Measurements from ENCODE around the gene SF3B6. TPM values are rescaled to one million over a fixed set of nuclear protein-coding genes. Genes with fewer than 3 reads are reported as not detected.
A peak's percentile ranks its signal among the peaks of the same experiment; 100 is the strongest.

The SF3B6 gene
- total RNA-seq, 1 experiment from 2014 or later: 117 TPM

- TF ChIP-seq, protein P1, sequence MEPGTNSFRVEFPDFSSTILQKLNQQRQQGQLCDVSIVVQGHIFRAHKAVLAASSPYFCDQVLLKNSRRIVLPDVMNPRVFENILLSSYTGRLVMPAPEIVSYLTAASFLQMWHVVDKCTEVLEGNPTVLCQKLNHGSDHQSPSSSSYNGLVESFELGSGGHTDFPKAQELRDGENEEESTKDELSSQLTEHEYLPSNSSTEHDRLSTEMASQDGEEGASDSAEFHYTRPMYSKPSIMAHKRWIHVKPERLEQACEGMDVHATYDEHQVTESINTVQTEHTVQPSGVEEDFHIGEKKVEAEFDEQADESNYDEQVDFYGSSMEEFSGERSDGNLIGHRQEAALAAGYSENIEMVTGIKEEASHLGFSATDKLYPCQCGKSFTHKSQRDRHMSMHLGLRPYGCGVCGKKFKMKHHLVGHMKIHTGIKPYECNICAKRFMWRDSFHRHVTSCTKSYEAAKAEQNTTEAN (CRISPR knock-in tag; IDR thresholded peaks at IDR 0.05): no peak
- TF ChIP-seq, protein P2, sequence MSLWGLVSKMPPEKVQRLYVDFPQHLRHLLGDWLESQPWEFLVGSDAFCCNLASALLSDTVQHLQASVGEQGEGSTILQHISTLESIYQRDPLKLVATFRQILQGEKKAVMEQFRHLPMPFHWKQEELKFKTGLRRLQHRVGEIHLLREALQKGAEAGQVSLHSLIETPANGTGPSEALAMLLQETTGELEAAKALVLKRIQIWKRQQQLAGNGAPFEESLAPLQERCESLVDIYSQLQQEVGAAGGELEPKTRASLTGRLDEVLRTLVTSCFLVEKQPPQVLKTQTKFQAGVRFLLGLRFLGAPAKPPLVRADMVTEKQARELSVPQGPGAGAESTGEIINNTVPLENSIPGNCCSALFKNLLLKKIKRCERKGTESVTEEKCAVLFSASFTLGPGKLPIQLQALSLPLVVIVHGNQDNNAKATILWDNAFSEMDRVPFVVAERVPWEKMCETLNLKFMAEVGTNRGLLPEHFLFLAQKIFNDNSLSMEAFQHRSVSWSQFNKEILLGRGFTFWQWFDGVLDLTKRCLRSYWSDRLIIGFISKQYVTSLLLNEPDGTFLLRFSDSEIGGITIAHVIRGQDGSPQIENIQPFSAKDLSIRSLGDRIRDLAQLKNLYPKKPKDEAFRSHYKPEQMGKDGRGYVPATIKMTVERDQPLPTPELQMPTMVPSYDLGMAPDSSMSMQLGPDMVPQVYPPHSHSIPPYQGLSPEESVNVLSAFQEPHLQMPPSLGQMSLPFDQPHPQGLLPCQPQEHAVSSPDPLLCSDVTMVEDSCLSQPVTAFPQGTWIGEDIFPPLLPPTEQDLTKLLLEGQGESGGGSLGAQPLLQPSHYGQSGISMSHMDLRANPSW (CRISPR knock-in tag; conservative IDR thresholded peaks at IDR 0.05; ENCODE audit: low read depth): no peak
These were observed 866 bp upstream of the SF3B6 start (continued) for GRCh38 chr2:24076849-24077534.

GRCh38 chr2:24075259-24075658 is 867 bp downstream of the SF3B6 start:
- CTCF ChIA-PET: interaction anchor here (1.9 kb wide), 1 partner anchor 9 kb away, joined by 12 read pairs; the partner anchor contains the start of gene TP53I3
- Mint-ChIP-seq H3K36me3 (peaks cover 31% of the 10 kb centered on the region), H3K4me1 (peaks cover 21% of the 10 kb centered on the region), H3K27ac (peak overlapping the region; percentile 99), H3K4me3 (peak overlapping the region; percentile 96), H3K9me3 (no peaks in the 10 kb centered on the region), H3K27me3 (ENCODE audit: low read depth) (no peaks in the 10 kb centered on the region)
- no peak for TF ChIP-seq NR1H2 (CRISPR knock-in tag; IDR thresholded peaks at IDR 0.05)
- no peak for TF ChIP-seq GRHL2 (CRISPR knock-in tag; IDR thresholded peaks at IDR 0.05; ENCODE audit: insufficient replicate concordance, severe bottlenecking)
- no peak for TF ChIP-seq CREM (CRISPR knock-in tag; IDR thresholded peaks at IDR 0.05)
- TF ChIP-seq NFATC4 (CRISPR knock-in tag; IDR thresholded peaks at IDR 0.05): no peak
- TF ChIP-seq ATF3 (CRISPR knock-in tag; conservative IDR thresholded peaks at IDR 0.05): no peak
- no peak for TF ChIP-seq RORB (CRISPR knock-in tag; IDR thresholded peaks at IDR 0.05)
- TF ChIP-seq MYBL2 (CRISPR knock-in tag; IDR thresholded peaks at IDR 0.05): no peak
- TF ChIP-seq HMGA2 (CRISPR knock-in tag; IDR thresholded peaks at IDR 0.05): no peak
- no peak for TF ChIP-seq SP1 (CRISPR knock-in tag; conservative IDR thresholded peaks at IDR 0.05)
- TF ChIP-seq TP53 (CRISPR knock-in tag; IDR thresholded peaks at IDR 0.05): no peak
- no peak for TF ChIP-seq TEAD4 (CRISPR knock-in tag; IDR thresholded peaks at IDR 0.05)
- no peak for TF ChIP-seq RELA (CRISPR knock-in tag; IDR thresholded peaks at IDR 0.05; ENCODE audit: borderline replicate concordance)
- POLR2A ChIA-PET: no interaction called here
- DNase-seq (ENCODE audit: low spot score): no peak
- no peak for ATAC-seq

- POLR2A ChIA-PET: no interaction called here
- no peak for TF ChIP-seq PRRX2 (CRISPR knock-in tag; IDR thresholded peaks at IDR 0.05)
- TF ChIP-seq MXD4 (CRISPR knock-in tag; IDR thresholded peaks at IDR 0.05; ENCODE audit: borderline replicate concordance): no peak
- no peak for TF ChIP-seq ZNF219 (CRISPR knock-in tag; IDR thresholded peaks at IDR 0.05; ENCODE audit: borderline replicate concordance)
- no peak for TF ChIP-seq SMAD4 (CRISPR knock-in tag; IDR thresholded peaks at IDR 0.05)
- TF ChIP-seq GTF2I (CRISPR knock-in tag; conservative IDR thresholded peaks at IDR 0.05): no peak
- TF ChIP-seq CBFB (CRISPR knock-in tag; IDR thresholded peaks at IDR 0.05; ENCODE audit: low read depth): no peak
- no peak for TF ChIP-seq FOXP4 (CRISPR knock-in tag; IDR thresholded peaks at IDR 0.05)
- TF ChIP-seq ZNF671 (CRISPR knock-in tag; IDR thresholded peaks at IDR 0.05): no peak
- no peak for TF ChIP-seq ETV6 (CRISPR knock-in tag; IDR thresholded peaks at IDR 0.05)
- no peak for TF ChIP-seq ZNF232 (CRISPR knock-in tag; IDR thresholded peaks at IDR 0.05)
- TF ChIP-seq NR1H2 (CRISPR knock-in tag; IDR thresholded peaks at IDR 0.05): no peak
- no peak for TF ChIP-seq ZNF138 (CRISPR knock-in tag; conservative IDR thresholded peaks at IDR 0.05)
- no peak for TF ChIP-seq NFE2L1 (CRISPR knock-in tag; IDR thresholded peaks at IDR 0.05)
- TF ChIP-seq ATF1 (CRISPR knock-in tag; IDR thresholded peaks at IDR 0.05): no peak
- TF ChIP-seq, protein P3, sequence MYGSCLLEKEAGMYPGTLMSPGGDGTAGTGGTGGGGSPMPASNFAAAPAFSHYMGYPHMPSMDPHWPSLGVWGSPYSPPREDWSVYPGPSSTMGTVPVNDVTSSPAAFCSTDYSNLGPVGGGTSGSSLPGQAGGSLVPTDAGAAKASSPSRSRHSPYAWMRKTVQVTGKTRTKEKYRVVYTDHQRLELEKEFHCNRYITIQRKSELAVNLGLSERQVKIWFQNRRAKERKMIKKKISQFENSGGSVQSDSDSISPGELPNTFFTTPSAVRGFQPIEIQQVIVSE (CRISPR knock-in tag; IDR thresholded peaks at IDR 0.05; ENCODE audit: borderline replicate concordance): no peak
These were observed 2.3 kb downstream of the SF3B6 start for GRCh38 chr2:24073816-24074215.

More at GRCh38 chr2:24073816-24074215, 2.3 kb downstream of the SF3B6 start:
- no peak for ATAC-seq
- Mint-ChIP-seq H3K27me3 (ENCODE audit: low read depth) (no peaks in the 10 kb centered on the region), H3K9me3 (no peaks in the 10 kb centered on the region), H3K4me1 (peaks cover 21% of the 10 kb centered on the region), H3K36me3 (peaks cover 25% of the 10 kb centered on the region), H3K27ac (no peak overlapping the region), H3K4me3 (no peak overlapping the region; the same call in 1 of the 2 replicates)
- CTCF ChIA-PET: interaction anchor here (1.0 to 2.2 kb wide), 2 partner anchors 10 to 13 kb away, joined by 5 to 13 read pairs; partner anchors contain the start of gene TP53I3
- no peak for DNase-seq (ENCODE audit: low spot score)

All from WTC11 (cell line).